AG09319 (cell line): ENCODE data around the gene CNPPD1.

Experiments
- DNase-seq: peaks from one replicate; pipeline ENCODE4 v3.0.0-alpha.2; 2010; ENCODE audit warnings: low read depth; ENCODE audit errors: extremely low read depth
- TF ChIP-seq, protein P1 (sequence below): IDR thresholded peaks from 2 replicates; pipeline ENCODE4 v1.5.1; 2011; ENCODE audit warnings: low read depth, mild to moderate bottlenecking, inconsistent platforms, low read length, moderate library complexity

Gene CNPPD1

DNA sequence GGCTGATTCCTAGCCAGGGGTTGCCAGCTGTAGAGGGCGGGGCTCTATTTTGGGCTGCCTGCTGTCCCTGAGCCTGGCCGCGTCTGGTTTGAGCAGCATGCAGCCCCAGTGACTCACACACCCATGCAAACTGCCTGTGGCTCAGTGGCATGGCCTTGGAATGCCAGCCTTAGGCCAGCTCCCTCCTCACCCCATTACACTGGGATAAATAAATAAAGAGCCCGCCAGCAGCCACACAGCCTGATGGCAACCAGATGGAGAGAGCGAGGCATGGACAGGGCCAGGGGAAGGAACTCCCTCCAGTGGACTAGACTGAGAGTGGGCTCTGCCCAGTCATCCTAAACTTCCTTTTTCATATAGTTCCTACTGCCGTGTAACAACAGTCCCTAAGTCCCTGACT is 34.4 kb downstream of the CNPPD1 start:
- peak; percentile 90 for DNase-seq
- TF ChIP-seq, protein P1, sequence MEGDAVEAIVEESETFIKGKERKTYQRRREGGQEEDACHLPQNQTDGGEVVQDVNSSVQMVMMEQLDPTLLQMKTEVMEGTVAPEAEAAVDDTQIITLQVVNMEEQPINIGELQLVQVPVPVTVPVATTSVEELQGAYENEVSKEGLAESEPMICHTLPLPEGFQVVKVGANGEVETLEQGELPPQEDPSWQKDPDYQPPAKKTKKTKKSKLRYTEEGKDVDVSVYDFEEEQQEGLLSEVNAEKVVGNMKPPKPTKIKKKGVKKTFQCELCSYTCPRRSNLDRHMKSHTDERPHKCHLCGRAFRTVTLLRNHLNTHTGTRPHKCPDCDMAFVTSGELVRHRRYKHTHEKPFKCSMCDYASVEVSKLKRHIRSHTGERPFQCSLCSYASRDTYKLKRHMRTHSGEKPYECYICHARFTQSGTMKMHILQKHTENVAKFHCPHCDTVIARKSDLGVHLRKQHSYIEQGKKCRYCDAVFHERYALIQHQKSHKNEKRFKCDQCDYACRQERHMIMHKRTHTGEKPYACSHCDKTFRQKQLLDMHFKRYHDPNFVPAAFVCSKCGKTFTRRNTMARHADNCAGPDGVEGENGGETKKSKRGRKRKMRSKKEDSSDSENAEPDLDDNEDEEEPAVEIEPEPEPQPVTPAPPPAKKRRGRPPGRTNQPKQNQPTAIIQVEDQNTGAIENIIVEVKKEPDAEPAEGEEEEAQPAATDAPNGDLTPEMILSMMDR: peak; percentile 62

DNA sequence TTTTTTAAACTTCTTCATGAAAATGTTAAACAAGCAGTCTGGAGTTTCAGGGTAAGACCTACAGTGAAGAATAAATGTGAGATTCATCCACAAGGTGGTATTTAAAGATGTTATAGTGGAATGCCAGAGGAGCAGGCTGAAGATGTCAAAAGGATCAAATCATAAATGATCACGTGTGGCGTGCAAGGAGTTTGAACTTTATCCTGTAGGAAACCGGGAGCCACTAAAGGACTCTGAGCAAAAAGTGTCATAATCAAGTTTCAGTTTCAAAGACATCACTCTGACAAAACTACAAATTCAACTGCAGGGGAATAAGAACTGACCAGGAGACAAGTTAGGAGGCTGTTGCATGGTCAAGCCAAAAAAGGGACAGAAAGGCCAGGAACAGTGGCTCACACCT is 36.0 kb downstream of the CNPPD1 start:
- TF ChIP-seq, protein P1: no peak
- no peak for DNase-seq

DNA sequence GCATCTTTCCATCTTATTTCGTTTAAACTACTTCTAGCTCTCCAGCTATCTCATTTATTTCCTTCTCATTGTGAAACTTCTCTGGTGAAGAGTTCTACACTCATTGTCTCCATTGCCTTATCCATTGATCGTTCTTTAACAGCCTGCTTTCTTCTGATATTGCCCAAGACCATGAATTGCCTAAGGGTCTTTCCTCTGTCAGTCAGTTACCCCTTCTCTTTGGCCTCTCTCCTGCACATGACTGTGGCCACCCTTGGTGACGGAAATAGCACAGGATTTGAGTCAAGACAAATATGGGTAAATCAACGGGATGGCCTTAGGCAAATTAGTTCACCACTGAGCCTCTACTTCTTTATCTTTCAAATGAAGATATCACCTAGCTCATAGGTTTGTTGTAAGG is 42.7 kb downstream of the CNPPD1 start:
- TF ChIP-seq, protein P1: no peak
- DNase-seq: no peak

DNA sequence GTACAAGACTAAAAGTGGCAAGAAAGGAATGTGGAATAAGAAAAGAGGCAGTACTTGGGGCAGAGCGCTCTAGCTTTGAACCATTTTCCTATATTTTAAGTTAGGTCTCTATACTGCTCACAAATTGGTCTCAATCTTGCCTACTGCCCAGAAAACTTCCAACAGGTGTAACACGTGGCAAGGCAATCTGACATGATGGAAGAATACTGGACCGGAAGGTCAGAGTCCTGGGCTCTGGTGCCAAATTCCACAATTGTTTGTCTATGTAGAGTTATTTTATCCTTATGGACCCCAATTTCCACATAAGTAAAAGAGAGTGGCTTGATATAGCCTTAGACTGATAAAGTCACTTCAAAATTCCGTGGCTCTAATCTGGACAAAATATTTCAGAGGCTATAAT is 45.0 kb downstream of the CNPPD1 start:
- TF ChIP-seq, protein P1: no peak
- DNase-seq: no peak

DNA sequence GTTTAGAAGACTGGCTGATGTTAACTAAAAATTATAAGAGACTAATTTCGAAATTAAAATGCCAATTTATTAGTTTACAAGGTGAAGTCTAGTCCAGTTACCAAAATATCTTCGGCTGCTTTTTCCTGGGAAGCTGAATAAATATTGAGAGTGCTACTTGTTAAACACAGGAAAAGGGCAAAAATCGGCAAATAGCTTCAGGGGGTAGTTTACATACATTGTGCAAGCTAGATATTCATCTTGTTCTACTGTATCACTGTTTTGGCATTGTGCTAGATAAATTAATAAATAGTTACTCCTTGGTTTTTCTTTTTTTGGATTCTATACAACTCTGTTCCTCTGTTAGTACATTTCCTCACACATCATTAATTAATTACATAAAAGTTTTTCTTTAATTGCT is 45.4 kb downstream of the CNPPD1 start:
- DNase-seq: no peak
- TF ChIP-seq, protein P1: no peak

DNA sequence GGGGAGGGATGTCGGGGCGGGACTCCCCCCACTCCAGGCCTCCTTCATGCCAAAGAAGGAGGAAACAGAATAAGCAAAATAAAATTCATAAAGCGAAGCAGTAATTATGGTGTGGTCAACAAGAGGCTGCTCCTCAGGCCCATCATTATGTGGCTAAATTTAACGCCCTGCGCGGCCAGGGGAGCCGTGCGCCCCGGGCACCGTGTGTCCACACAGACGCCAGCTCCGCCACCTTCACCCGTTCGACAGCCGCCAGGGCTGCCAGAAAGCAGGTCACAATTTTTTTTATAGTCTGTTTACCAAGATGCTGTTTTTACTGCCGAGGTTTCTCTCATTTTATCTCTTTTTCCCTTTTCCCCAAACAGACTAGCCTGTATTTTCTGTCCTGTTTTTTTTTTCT is 47.1 kb downstream of the CNPPD1 start:
- DNase-seq: no peak
- TF ChIP-seq, protein P1: no peak

DNA sequence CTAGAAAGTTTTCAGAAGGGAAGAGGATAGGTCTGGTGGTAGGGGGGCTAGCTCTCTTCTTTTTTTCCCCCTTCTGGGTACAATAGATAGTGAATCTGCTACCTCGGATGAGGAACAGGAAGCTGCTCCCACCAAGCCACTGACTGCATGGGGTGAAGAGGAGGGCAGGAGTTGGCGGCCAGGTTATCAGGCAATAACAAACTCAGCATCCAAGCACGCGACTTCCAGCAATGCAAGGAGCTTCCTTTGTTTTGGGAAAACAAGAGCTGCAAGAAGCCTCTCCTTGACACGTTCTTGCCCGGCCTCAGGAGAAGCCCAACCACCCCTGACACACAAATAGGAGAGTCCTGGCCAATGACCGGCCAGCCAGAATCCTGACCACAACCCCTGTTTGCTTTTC is 48.3 kb downstream of the CNPPD1 start:
- TF ChIP-seq, protein P1: no peak

More for the DNA sequence above, 48.3 kb downstream of the CNPPD1 start:
- DNase-seq: no peak
